Caki2 (cell line): ENCODE results near the gene PLPP6. TPM values are rescaled to one million over a fixed set of nuclear protein-coding genes. Genes with fewer than 3 reads are reported as not detected.
"Not testable (repeated sequence)": the region's sequence is repeated elsewhere in the genome, so short reads cannot be mapped to it uniquely, and the experiment has no call there.

Source experiments
- DNase-seq: peaks from one replicate; pipeline ENCODE4 v3.0.0-alpha.2; 2015; ENCODE audit warnings: low read depth
- in situ Hi-C: cut with HindIII; loops from 2 replicates; pipeline ENCODE4 v1.10.0; 2016; ENCODE audit warnings: low sequenced_read_pairs, low pct_unique_long_range_greater_than_20kb, mixed read lengths
- total RNA-seq: library from RNA; depleted of rRNA; stranded (reverse); fragments of >200 nt; shearing (Covaris generic); gene quantifications from 2 replicates; pipeline ENCODE4 v1.2.3, GENCODE V29; 2014; ENCODE audit warnings: low replicate concordance; rRNA removed

PLPP6 gene
- total RNA-seq = 2.1 and 6.9 TPM in 2 replicates

DNA sequence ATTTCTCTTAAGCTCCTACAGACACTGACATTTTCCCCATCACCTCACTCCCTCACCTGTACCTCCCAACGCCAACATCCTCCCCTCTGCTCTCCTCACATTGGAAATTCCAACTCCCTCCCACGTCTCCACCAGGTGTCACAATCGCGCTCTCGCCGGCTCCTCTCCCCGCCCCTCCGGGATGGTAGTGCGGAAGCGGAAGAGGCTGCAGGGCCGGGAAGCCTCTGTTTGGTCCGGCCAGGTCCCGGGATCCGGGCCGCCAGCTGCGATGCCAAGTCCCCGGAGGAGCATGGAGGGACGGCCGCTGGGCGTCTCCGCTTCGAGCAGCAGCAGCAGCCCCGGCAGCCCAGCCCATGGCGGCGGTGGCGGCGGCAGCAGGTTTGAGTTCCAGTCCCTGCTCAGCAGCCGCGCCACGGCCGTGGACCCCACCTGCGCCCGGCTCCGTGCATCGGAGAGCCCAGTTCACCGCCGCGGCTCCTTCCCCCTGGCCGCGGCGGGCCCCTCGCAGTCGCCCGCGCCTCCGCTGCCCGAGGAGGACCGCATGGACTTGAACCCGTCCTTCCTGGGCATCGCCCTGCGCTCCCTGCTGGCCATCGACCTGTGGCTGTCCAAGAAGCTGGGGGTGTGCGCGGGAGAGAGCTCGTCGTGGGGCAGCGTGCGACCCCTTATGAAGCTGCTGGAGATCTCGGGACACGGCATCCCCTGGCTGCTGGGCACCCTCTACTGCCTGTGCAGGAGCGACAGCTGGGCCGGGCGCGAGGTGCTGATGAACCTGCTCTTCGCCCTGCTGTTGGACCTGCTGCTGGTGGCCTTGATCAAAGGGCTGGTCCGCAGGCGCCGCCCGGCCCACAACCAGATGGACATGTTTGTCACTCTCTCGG is at the start of gene PLPP6:
Gene PLPP6, plus strand, starts transcription at position 187 of the 881 bp plus-strand sequence. Its CDS starts 82 bp downstream, at position 269.
- DNase-seq = peak; percentile 86
- in situ Hi-C loops = no loop called here

DNA sequence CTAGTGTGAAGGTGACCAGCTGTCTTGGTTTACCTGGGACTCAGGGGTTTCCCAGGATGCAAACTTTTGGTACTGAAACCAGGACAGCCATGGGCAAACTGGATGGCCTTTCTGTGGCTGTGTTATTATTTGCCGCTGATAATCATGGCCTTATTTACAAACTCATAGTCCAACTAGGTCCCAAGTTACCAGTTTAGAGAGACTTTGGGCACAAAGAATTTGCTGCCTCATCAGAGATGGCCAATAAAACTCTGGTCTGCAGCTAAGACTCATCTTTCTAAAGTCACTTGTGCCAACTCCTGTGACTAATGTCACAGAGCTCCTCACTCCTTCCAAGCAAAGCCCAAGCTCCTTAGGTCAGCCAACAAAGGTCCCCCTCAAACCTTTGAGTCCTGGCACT is 47.5 kb upstream of the PLPP6 start:
- in situ Hi-C loops = no loop called here
- no peak for DNase-seq

DNA sequence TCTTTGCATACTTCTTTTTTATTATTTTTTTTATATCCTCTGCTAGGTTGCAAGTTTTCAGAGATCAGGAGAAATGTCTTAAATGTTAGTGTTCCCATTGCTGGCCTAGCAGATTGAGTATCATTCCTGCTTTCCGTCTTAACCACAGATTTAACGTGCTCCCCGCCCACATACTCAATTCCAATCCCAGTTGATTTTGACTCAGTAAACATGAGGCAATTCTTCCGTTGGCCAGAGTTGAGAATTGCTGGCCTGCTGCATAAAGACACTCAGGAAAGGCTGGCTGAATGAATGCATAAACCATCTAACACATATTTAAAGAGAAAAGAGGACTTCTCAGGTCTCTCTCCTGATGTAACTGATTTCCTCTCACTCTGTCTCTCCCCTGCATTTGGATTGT is 46.8 kb upstream of the PLPP6 start:
- no peak for DNase-seq
- in situ Hi-C loops = no loop called here

GRCh38 chr9:4615778-4616177 is 46.3 kb upstream of the PLPP6 start:
- in situ Hi-C loops = no loop called here
- DNase-seq = no peak

DNA sequence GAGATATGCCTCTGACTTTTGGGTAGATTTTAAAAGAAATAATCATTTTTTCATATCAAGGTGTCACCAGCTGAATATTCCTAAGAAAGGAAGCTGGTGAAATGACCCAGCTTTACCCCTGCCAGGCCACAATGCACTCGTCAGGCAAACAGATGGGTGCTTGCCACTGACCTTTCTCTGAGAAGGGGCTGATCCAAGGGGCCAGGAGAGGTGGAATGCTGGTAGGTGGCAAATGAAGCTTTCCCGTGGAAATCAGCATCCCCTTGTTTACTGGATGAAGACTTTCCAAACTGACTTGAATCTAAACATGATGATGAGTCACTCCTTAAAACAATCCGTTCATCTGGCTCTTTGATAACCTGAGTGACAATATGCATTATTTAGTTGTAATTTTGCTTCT is 44.3 kb upstream of the PLPP6 start:
- no peak for DNase-seq
- in situ Hi-C loops = no loop called here

DNA sequence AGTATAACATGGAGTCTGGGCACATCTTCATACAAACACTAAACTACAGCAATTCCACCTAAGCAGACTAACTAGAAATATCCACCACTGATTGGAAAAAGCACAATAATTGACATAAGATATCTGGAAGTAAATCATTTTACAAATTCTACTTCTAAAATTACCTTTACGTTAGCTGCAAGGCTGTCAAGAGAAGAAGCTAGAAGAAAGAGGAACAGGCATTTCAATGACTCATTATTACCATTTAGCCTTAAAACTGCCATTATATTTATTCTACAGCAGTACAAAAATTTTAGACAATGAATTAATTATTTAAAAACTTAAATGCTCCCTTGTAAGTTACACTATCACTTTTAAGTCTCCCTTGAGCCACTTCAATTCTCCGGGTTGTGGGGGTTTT is 43.4 kb upstream of the PLPP6 start:
- in situ Hi-C loops = no loop called here
- no peak for DNase-seq

GRCh38 chr9:4620057-4620765 is 41.9 kb upstream of the PLPP6 start:
- no peak for DNase-seq

GRCh38 chr9:4620881-4621555 is 41.1 kb upstream of the PLPP6 start:
- in situ Hi-C loops = no loop called here
- no peak for DNase-seq

More at GRCh38 chr9:4620057-4620765, 41.9 kb upstream of the PLPP6 start:
- in situ Hi-C loops = no loop called here

DNA sequence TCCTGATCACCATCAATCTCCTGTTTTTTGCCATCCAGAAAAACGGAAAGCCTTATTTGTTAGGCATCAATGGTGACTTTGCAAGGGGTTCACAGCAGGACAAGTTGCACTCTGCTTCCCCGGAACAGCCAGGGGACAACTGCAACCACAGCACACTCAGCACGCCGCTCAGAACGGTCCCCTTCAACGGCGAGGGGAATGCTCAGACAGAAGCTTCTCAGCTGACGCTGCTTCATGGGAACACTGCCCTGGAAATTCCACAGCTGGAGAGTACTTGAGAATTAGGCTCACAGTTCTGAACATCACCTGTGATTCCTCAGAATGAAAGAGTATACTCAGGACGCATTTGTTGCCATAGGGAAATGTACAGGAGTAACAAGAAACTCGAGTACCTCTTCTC is 40.1 kb upstream of the PLPP6 start:
- DNase-seq = no peak
- in situ Hi-C loops = no loop called here

- in situ Hi-C loops = no loop called here
Measured at GRCh38 chr9:4630836-4631235, 31.3 kb upstream of the PLPP6 start.

DNA sequence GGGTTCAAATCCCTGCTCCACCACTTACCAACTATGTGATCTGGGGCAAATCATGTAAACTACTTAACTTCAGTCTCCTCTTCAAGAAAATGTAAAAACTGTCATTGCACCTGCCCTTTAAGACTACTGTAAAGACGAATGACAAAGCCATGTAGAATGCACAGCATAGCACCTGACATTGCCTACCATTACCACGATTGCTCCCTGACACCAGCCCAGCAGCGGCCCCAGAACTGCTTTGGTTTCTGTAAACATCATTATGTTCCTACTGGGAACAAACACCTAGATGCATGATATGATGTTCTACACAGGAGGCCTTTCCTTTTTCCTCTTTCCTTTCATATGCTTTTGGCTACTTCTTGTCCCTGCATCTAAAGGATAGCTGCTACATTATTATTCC is 23.1 kb upstream of the PLPP6 start:
- DNase-seq = no peak
- in situ Hi-C loops = no loop called here

More at GRCh38 chr9:4630836-4631235, 31.3 kb upstream of the PLPP6 start:
- no peak for DNase-seq

DNA sequence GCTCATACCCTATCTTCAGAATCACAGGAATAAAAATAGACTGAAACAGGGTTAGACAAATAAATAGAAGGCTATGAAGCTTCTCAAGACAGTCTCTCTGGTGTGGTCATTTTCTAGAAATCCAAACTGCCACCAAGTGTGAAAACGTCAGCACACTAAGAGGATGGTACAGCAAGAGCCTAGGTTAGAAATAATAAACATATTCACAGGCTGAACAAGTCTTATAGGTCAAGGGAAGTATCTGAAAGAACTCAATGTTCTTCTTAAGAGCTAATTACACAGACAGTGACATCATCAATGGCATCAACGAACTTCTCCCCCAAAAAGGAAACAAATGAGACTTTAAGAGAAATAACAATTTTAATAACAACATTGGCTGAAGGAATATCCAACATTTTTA is 22.7 kb upstream of the PLPP6 start:
- no peak for DNase-seq
- in situ Hi-C loops = no loop called here

- in situ Hi-C loops = no loop called here
- peak; percentile 15 for DNase-seq
Measured at GRCh38 chr9:4640027-4640426, 22.1 kb upstream of the PLPP6 start.

DNA sequence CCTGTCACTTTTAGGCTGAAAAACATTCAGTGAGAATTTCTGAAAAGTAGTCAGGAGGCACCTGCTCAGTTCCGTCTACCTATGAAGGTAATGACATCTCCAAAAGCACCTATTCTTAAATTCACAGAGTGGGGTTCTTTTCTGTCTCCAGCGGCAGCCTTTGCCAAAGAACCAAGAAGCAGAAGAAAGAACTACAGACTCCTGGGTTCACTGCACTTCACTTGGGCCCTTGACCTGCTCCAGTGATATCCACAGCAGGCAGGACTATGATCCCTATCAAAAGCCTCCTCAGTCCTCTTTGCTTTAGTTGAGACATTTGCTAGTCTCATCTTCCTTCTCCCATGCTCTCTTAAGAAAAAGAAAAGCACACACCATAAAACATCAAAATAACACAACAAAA is 19.7 kb upstream of the PLPP6 start:
- in situ Hi-C loops = no loop called here

GRCh38 chr9:4654084-4654483 is 8.0 kb upstream of the PLPP6 start:
- in situ Hi-C loops = no loop called here

More for the DNA sequence above, 19.7 kb upstream of the PLPP6 start:
- no peak for DNase-seq

GRCh38 chr9:4654538-4654937 is 7.6 kb upstream of the PLPP6 start:
- in situ Hi-C loops = no loop called here
- no peak for DNase-seq

More at GRCh38 chr9:4654084-4654483, 8.0 kb upstream of the PLPP6 start:
- no peak for DNase-seq

DNA sequence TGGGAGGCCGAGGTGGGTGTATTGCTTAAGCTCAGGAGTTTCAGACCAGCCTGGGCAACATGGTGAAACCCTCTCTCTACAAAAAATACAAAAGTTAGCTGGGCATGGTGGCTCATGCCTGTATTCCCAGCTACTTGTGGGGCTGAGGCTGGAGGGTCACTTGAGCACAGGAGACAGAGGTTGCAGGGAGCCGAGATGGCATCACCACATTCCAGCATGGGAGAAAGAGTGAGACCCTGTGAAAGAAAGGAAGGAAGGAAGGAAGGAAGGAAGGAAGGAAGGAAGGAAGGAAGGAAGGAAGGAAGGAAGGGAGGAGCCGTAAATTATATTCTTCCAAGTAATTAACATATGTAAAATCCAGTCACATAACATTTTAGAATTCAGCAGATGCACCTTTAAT is 5.9 kb upstream of the PLPP6 start:
- DNase-seq, in situ Hi-C loops: not testable (repeated sequence)

DNA sequence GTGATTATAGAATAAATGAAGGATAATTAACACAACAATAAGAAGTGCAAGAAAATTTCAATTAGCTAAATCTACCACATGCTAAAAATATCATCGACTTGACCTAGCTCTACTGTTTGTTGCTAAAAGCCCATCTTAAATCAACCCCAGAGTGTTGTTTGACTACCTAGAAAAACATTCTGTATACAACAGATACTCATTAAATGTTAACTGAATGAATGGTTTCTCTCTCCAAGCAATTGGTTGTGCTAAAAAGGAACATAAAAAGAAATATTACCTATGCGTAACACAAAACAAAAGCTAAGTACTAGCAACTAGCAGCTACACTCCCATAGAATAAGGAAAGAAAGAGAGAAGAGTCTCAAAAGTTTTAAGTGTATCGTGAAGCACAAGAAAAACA is 5.5 kb upstream of the PLPP6 start:
- DNase-seq = no peak
- in situ Hi-C loops = no loop called here
